ENCODE results near the gene ZKSCAN8.

The ZKSCAN8 gene

GRCh38 chr6:28139860-28140543 is 1.7 kb upstream of the ZKSCAN8 start:
- DNase-seq (ENCODE audit: low spot score), result no peak

GRCh38 chr6:28140616-28141015 is 1.1 kb upstream of the ZKSCAN8 start:
- DNase-seq (ENCODE audit: low spot score), result no peak

- DNase-seq (ENCODE audit: low spot score), result peak; percentile 55
These were observed 763 bp downstream of the ZKSCAN8 start for GRCh38 chr6:28142446-28142845.

- no peak for DNase-seq (ENCODE audit: low spot score)
These were observed 3.5 kb downstream of the ZKSCAN8 start for GRCh38 chr6:28145231-28145630.

- DNase-seq (ENCODE audit: low spot score), result no peak
These were observed 10.8 kb downstream of the ZKSCAN8 start for GRCh38 chr6:28152531-28152930.

GRCh38 chr6:28153546-28153945 is 11.9 kb downstream of the ZKSCAN8 start:
- DNase-seq (ENCODE audit: low spot score), result no peak

GRCh38 chr6:28154357-28154756 is 12.7 kb downstream of the ZKSCAN8 start:
- no peak for DNase-seq (ENCODE audit: low spot score)

- no peak for DNase-seq (ENCODE audit: low spot score)
These were observed 16.6 kb downstream of the ZKSCAN8 start for GRCh38 chr6:28158318-28158717.

- no peak for DNase-seq (ENCODE audit: low spot score)
These were observed 17.4 kb downstream of the ZKSCAN8 start for GRCh38 chr6:28159029-28159607.

GRCh38 chr6:28160233-28160632 is 18.6 kb downstream of the ZKSCAN8 start:
- DNase-seq (ENCODE audit: low spot score), result no peak

GRCh38 chr6:28161410-28162079 is 19.9 kb downstream of the ZKSCAN8 start:
- DNase-seq (ENCODE audit: low spot score), result peak; percentile 91

GRCh38 chr6:28165563-28165962 is 23.9 kb downstream of the ZKSCAN8 start:
- DNase-seq (ENCODE audit: low spot score), result no peak

GRCh38 chr6:28167068-28167467 is 25.4 kb downstream of the ZKSCAN8 start:
- peak; percentile 93 for DNase-seq (ENCODE audit: low spot score)

GRCh38 chr6:28167926-28168325 is 26.2 kb downstream of the ZKSCAN8 start:
- no peak for DNase-seq (ENCODE audit: low spot score)

- DNase-seq (ENCODE audit: low spot score), result no peak
These were observed 29.6 kb downstream of the ZKSCAN8 start for GRCh38 chr6:28171271-28171670.

- DNase-seq (ENCODE audit: low spot score), result no peak
These were observed 30.3 kb downstream of the ZKSCAN8 start for GRCh38 chr6:28172006-28172405.

GRCh38 chr6:28176373-28176772 is 34.7 kb downstream of the ZKSCAN8 start:
- no peak for DNase-seq (ENCODE audit: low spot score)

- no peak for DNase-seq (ENCODE audit: low spot score)
These were observed 40.6 kb downstream of the ZKSCAN8 start for GRCh38 chr6:28182255-28182654.

GRCh38 chr6:28188111-28188979 is 46.7 kb downstream of the ZKSCAN8 start:
- no peak for DNase-seq (ENCODE audit: low spot score)

- no peak for DNase-seq (ENCODE audit: low spot score)
These were observed 58.3 kb downstream of the ZKSCAN8 start for GRCh38 chr6:28200020-28200419.

- DNase-seq (ENCODE audit: low spot score), result no peak
These were observed 61.5 kb downstream of the ZKSCAN8 start for GRCh38 chr6:28203201-28203600.

GRCh38 chr6:28205879-28206278 is 64.2 kb downstream of the ZKSCAN8 start:
- DNase-seq (ENCODE audit: low spot score), result no peak
